GM18867 (cell line): ENCODE results near the gene BEND2.
A peak's percentile ranks its signal among the peaks of the same experiment; 100 is the strongest.
"Not testable (repeated sequence)": the region's sequence is repeated elsewhere in the genome, so short reads cannot be mapped to it uniquely, and the experiment has no call there.

Source experiments
- ATAC-seq: cut with Tn5 transposase; IDR thresholded peaks from one replicate; pipeline ENCODE4 v1.9.1; 2021; ENCODE audit warnings: mild to moderate bottlenecking, moderate library complexity; ENCODE audit not compliant: unreplicated experiment

BEND2 gene

GRCh38 chrX:18220786-18221185 lies at the start of gene BEND2:
Gene BEND2 (minus strand): TSS chrX:18220886. CDS start chrX:18220750, 136 bp downstream.
- ATAC-seq, result no peak

GRCh38 chrX:18255059-18255458 lies 34.4 kb upstream of the BEND2 start:
- ATAC-seq, result peak; percentile 83

GRCh38 chrX:18252644-18253359 lies 32.1 kb upstream of the BEND2 start:
- no peak for ATAC-seq

- not testable (repeated sequence) for ATAC-seq
Observed at GRCh38 chrX:18229646-18230045, 9.0 kb upstream of the BEND2 start.

- no peak for ATAC-seq
Observed at GRCh38 chrX:18228069-18228468, 7.4 kb upstream of the BEND2 start.

- ATAC-seq, result no peak
Observed at GRCh38 chrX:18227458-18227857, 6.8 kb upstream of the BEND2 start.

GRCh38 chrX:18210470-18210869 lies 10.2 kb downstream of the BEND2 start:
- ATAC-seq, result no peak

GRCh38 chrX:18206657-18207056 lies 14.0 kb downstream of the BEND2 start:
- ATAC-seq, result no peak

- ATAC-seq, result no peak
Observed at GRCh38 chrX:18203631-18204030, 17.1 kb downstream of the BEND2 start.

GRCh38 chrX:18194688-18195087 lies 26.0 kb downstream of the BEND2 start:
- ATAC-seq, result no peak

- no peak for ATAC-seq
Observed at GRCh38 chrX:18179446-18179845, 41.2 kb downstream of the BEND2 start.

- ATAC-seq, result no peak
Observed at GRCh38 chrX:18174971-18175370, 45.7 kb downstream of the BEND2 start.

GRCh38 chrX:18174209-18174608 lies 46.5 kb downstream of the BEND2 start:
- ATAC-seq, result no peak

- no peak for ATAC-seq
Observed at GRCh38 chrX:18173494-18174180, 47.0 kb downstream of the BEND2 start.

GRCh38 chrX:18172970-18173369 lies 47.7 kb downstream of the BEND2 start:
- ATAC-seq, result no peak

- ATAC-seq, result no peak
Observed at GRCh38 chrX:18170910-18171309, 49.8 kb downstream of the BEND2 start.

GRCh38 chrX:18166068-18166467 lies 54.6 kb downstream of the BEND2 start:
- ATAC-seq, result no peak

GRCh38 chrX:18160369-18160768 lies 60.3 kb downstream of the BEND2 start:
- no peak for ATAC-seq

GRCh38 chrX:18158963-18159362 lies 61.7 kb downstream of the BEND2 start:
- ATAC-seq, result no peak

- no peak for ATAC-seq
Observed at GRCh38 chrX:18151649-18152048, 69.0 kb downstream of the BEND2 start.

- no peak for ATAC-seq
Observed at GRCh38 chrX:18151157-18151556, 69.5 kb downstream of the BEND2 start.

GRCh38 chrX:18149454-18149853 lies 71.2 kb downstream of the BEND2 start:
- no peak for ATAC-seq
